ENCODE data around the gene ATP2B2. TPM values are rescaled to one million over a fixed set of nuclear protein-coding genes. Genes with fewer than 3 reads are reported as not detected.

ATP2B2 gene
- total RNA-seq, 1 experiment from 2014 or later, result 0.22 TPM

GRCh38 chr3:10321630-10322351 is 183.6 kb downstream of the ATP2B2 start:
- H3K4me3 ChIP-seq (ENCODE audit: low read length), result no peak overlapping the region
- no peaks in the 10 kb centered on the region for H3K9me2 ChIP-seq (replicated peaks; ENCODE audit: insufficient read depth, low read length)
- H3K79me2 ChIP-seq (ENCODE audit: low read length), result peaks cover 30% of the 10 kb centered on the region
- H3K27me3 ChIP-seq (ENCODE audit: low read length), result no peaks in the 10 kb centered on the region
- H3K36me3 ChIP-seq (ENCODE audit: insufficient read depth, low read length), result peaks cover 6% of the 10 kb centered on the region; the same call in 1 of the 2 replicates
- peaks cover 14% of the 10 kb centered on the region for H3K4me1 ChIP-seq (ENCODE audit: low read length)
- peak overlapping the region; percentile 49 for H3K4me2 ChIP-seq (ENCODE audit: low read depth, low read length, poor library complexity, severe bottlenecking)
- 0 out of 2 replicates have a peak overlapping the region, but pooled peaks have one; percentile 15 for H3K9ac ChIP-seq (ENCODE audit: low read length)
- no peak overlapping the region for H3K27ac ChIP-seq (ENCODE audit: low read length)
- H3K9me3 ChIP-seq (ENCODE audit: low read length), result no peaks in the 10 kb centered on the region
- peaks cover 5% of the 10 kb centered on the region; the same call in 1 of the 2 replicates for H4K20me1 ChIP-seq (ENCODE audit: insufficient read depth, low read depth, low read length)
- no peak for DNase-seq
- H2AFZ ChIP-seq (ENCODE audit: low read length), result no peak overlapping the region

- peak overlapping the region; percentile 78 for H3K9ac ChIP-seq (ENCODE audit: low read length)
- H2AFZ ChIP-seq (ENCODE audit: low read length), result no peak overlapping the region
- H3K4me2 ChIP-seq (ENCODE audit: low read depth, low read length, poor library complexity, severe bottlenecking), result peak overlapping the region; percentile 80
- DNase-seq, result no peak
- no peaks in the 10 kb centered on the region for H3K9me2 ChIP-seq (replicated peaks; ENCODE audit: insufficient read depth, low read length)
- no peaks in the 10 kb centered on the region for H3K9me3 ChIP-seq (ENCODE audit: low read length)
- H3K4me1 ChIP-seq (ENCODE audit: low read length), result peaks cover 14% of the 10 kb centered on the region
- peaks cover 30% of the 10 kb centered on the region for H3K79me2 ChIP-seq (ENCODE audit: low read length)
- no peaks in the 10 kb centered on the region for H3K27me3 ChIP-seq (ENCODE audit: low read length)
- H3K36me3 ChIP-seq (ENCODE audit: insufficient read depth, low read length), result peaks cover 6% of the 10 kb centered on the region; the same call in 1 of the 2 replicates
- H4K20me1 ChIP-seq (ENCODE audit: insufficient read depth, low read depth, low read length), result peaks cover 5% of the 10 kb centered on the region; the same call in 1 of the 2 replicates
- H3K27ac ChIP-seq (ENCODE audit: low read length), result no peak overlapping the region
- peak overlapping the region; percentile 80 for H3K4me3 ChIP-seq (ENCODE audit: low read length)
Observed at GRCh38 chr3:10320320-10320677, 185.1 kb downstream of the ATP2B2 start.

- Histone ChIP-seq H3K79me2 (ENCODE audit: low read length) (peaks cover 30% of the 10 kb centered on the region), H3K4me2 (ENCODE audit: low read depth, low read length, poor library complexity, severe bottlenecking) (peak overlapping the region; percentile 80), H3K9ac (ENCODE audit: low read length) (peak overlapping the region; percentile 78), H3K36me3 (ENCODE audit: insufficient read depth, low read length) (peaks cover 6% of the 10 kb centered on the region; the same call in 1 of the 2 replicates), H3K4me1 (ENCODE audit: low read length) (peaks cover 14% of the 10 kb centered on the region), H3K9me2 (replicated peaks; ENCODE audit: insufficient read depth, low read length) (no peaks in the 10 kb centered on the region), H3K27ac (ENCODE audit: low read length) (no peak overlapping the region), H3K4me3 (ENCODE audit: low read length) (peak overlapping the region; percentile 80), H2AFZ (ENCODE audit: low read length) (no peak overlapping the region), H3K27me3 (ENCODE audit: low read length) (no peaks in the 10 kb centered on the region), H4K20me1 (ENCODE audit: insufficient read depth, low read depth, low read length) (peaks cover 5% of the 10 kb centered on the region; the same call in 1 of the 2 replicates), H3K9me3 (ENCODE audit: low read length) (no peaks in the 10 kb centered on the region)
- no peak for DNase-seq
Observed at GRCh38 chr3:10319804-10320203, 185.6 kb downstream of the ATP2B2 start.

- H3K27me3 ChIP-seq (ENCODE audit: low read length), result no peaks in the 10 kb centered on the region
- peaks cover 6% of the 10 kb centered on the region; the same call in 1 of the 2 replicates for H3K36me3 ChIP-seq (ENCODE audit: insufficient read depth, low read length)
- H3K4me3 ChIP-seq (ENCODE audit: low read length), result peak overlapping the region; percentile 34; the same call in 1 of the 2 replicates
- peak overlapping the region; percentile 80 for H3K4me2 ChIP-seq (ENCODE audit: low read depth, low read length, poor library complexity, severe bottlenecking)
- peaks cover 14% of the 10 kb centered on the region for H3K4me1 ChIP-seq (ENCODE audit: low read length)
- no peak overlapping the region for H2AFZ ChIP-seq (ENCODE audit: low read length)
- H3K9me2 ChIP-seq (replicated peaks; ENCODE audit: insufficient read depth, low read length), result no peaks in the 10 kb centered on the region
- peaks cover 30% of the 10 kb centered on the region for H3K79me2 ChIP-seq (ENCODE audit: low read length)
- H4K20me1 ChIP-seq (ENCODE audit: insufficient read depth, low read depth, low read length), result peaks cover 5% of the 10 kb centered on the region; the same call in 1 of the 2 replicates
- 0 out of 2 replicates have a peak overlapping the region, but pooled peaks have one; percentile 14 for H3K9ac ChIP-seq (ENCODE audit: low read length)
- DNase-seq, result no peak
- no peaks in the 10 kb centered on the region for H3K9me3 ChIP-seq (ENCODE audit: low read length)
- H3K27ac ChIP-seq (ENCODE audit: low read length), result no peak overlapping the region
Observed at GRCh38 chr3:10319251-10319650, 186.1 kb downstream of the ATP2B2 start.

- no peak for DNase-seq
- peaks cover 30% of the 10 kb centered on the region for H3K79me2 ChIP-seq (ENCODE audit: low read length)
- H2AFZ ChIP-seq (ENCODE audit: low read length), result no peak overlapping the region
- no peak overlapping the region for H3K27ac ChIP-seq (ENCODE audit: low read length)
- H3K9me3 ChIP-seq (ENCODE audit: low read length), result no peaks in the 10 kb centered on the region
- no peak overlapping the region for H3K4me2 ChIP-seq (ENCODE audit: low read depth, low read length, poor library complexity, severe bottlenecking)
- no peaks in the 10 kb centered on the region for H3K9me2 ChIP-seq (replicated peaks; ENCODE audit: insufficient read depth, low read length)
- peaks cover 8% of the 10 kb centered on the region; the same call in 1 of the 2 replicates for H3K36me3 ChIP-seq (ENCODE audit: insufficient read depth, low read length)
- no peak overlapping the region for H3K9ac ChIP-seq (ENCODE audit: low read length)
- no peaks in the 10 kb centered on the region for H3K27me3 ChIP-seq (ENCODE audit: low read length)
- peaks cover 5% of the 10 kb centered on the region; the same call in 1 of the 2 replicates for H4K20me1 ChIP-seq (ENCODE audit: insufficient read depth, low read depth, low read length)
- H3K4me1 ChIP-seq (ENCODE audit: low read length), result peaks cover 14% of the 10 kb centered on the region
- no peak overlapping the region for H3K4me3 ChIP-seq (ENCODE audit: low read length)
Observed at GRCh38 chr3:10317961-10318350, 187.4 kb downstream of the ATP2B2 start.

- no peaks in the 10 kb centered on the region for H3K9me2 ChIP-seq (replicated peaks; ENCODE audit: insufficient read depth, low read length)
- H3K36me3 ChIP-seq (ENCODE audit: insufficient read depth, low read length), result peaks cover 10% of the 10 kb centered on the region; the same call in 1 of the 2 replicates
- DNase-seq, result no peak
- no peak overlapping the region for H3K27ac ChIP-seq (ENCODE audit: low read length)
- no peak overlapping the region for H3K4me2 ChIP-seq (ENCODE audit: low read depth, low read length, poor library complexity, severe bottlenecking)
- H3K9me3 ChIP-seq (ENCODE audit: low read length), result no peaks in the 10 kb centered on the region
- H4K20me1 ChIP-seq (ENCODE audit: insufficient read depth, low read depth, low read length), result peaks cover 8% of the 10 kb centered on the region
- no peak overlapping the region for H3K4me3 ChIP-seq (ENCODE audit: low read length)
- H3K27me3 ChIP-seq (ENCODE audit: low read length), result no peaks in the 10 kb centered on the region
- peaks cover 30% of the 10 kb centered on the region for H3K79me2 ChIP-seq (ENCODE audit: low read length)
- no peak overlapping the region for H3K9ac ChIP-seq (ENCODE audit: low read length)
- peaks cover 14% of the 10 kb centered on the region for H3K4me1 ChIP-seq (ENCODE audit: low read length)
- H2AFZ ChIP-seq (ENCODE audit: low read length), result no peak overlapping the region
Observed at GRCh38 chr3:10317311-10317960, 187.9 kb downstream of the ATP2B2 start.

GRCh38 chr3:10315771-10316344 is 189.5 kb downstream of the ATP2B2 start:
- Histone ChIP-seq H3K4me2 (ENCODE audit: low read depth, low read length, poor library complexity, severe bottlenecking) (no peak overlapping the region), H2AFZ (ENCODE audit: low read length) (no peak overlapping the region), H3K36me3 (ENCODE audit: insufficient read depth, low read length) (peaks cover 10% of the 10 kb centered on the region; the same call in 1 of the 2 replicates), H3K9ac (ENCODE audit: low read length) (no peak overlapping the region), H4K20me1 (ENCODE audit: insufficient read depth, low read depth, low read length) (peaks cover 8% of the 10 kb centered on the region), H3K27me3 (ENCODE audit: low read length) (no peaks in the 10 kb centered on the region), H3K4me3 (ENCODE audit: low read length) (no peak overlapping the region), H3K79me2 (ENCODE audit: low read length) (peaks cover 30% of the 10 kb centered on the region), H3K9me3 (ENCODE audit: low read length) (no peaks in the 10 kb centered on the region), H3K4me1 (ENCODE audit: low read length) (peaks cover 13% of the 10 kb centered on the region), H3K9me2 (replicated peaks; ENCODE audit: insufficient read depth, low read length) (no peaks in the 10 kb centered on the region), H3K27ac (ENCODE audit: low read length) (no peak overlapping the region)
- DNase-seq, result no peak

- Histone ChIP-seq H3K4me1 (ENCODE audit: low read length) (peaks cover 18% of the 10 kb centered on the region), H3K27ac (ENCODE audit: low read length) (no peak overlapping the region), H3K36me3 (ENCODE audit: insufficient read depth, low read length) (peaks cover 16% of the 10 kb centered on the region; the same call in 1 of the 2 replicates), H3K27me3 (ENCODE audit: low read length) (no peaks in the 10 kb centered on the region), H2AFZ (ENCODE audit: low read length) (no peak overlapping the region), H3K9ac (ENCODE audit: low read length) (no peak overlapping the region), H3K4me3 (ENCODE audit: low read length) (no peak overlapping the region), H3K79me2 (ENCODE audit: low read length) (peaks cover 22% of the 10 kb centered on the region), H3K4me2 (ENCODE audit: low read depth, low read length, poor library complexity, severe bottlenecking) (no peak overlapping the region), H3K9me2 (replicated peaks; ENCODE audit: insufficient read depth, low read length) (no peaks in the 10 kb centered on the region), H3K9me3 (ENCODE audit: low read length) (no peaks in the 10 kb centered on the region), H4K20me1 (ENCODE audit: insufficient read depth, low read depth, low read length) (peaks cover 5% of the 10 kb centered on the region)
- DNase-seq, result no peak
Observed at GRCh38 chr3:10315101-10315500, 190.3 kb downstream of the ATP2B2 start.

Measured in Karpas-422 (cell line).